Activated naive CD4-positive, alpha-beta T cell treated with anti-CD3 and anti-CD28 coated beads for 36 hours (primary cell): Measurements from ENCODE around the gene GCC2. TPM values are rescaled to one million over a fixed set of nuclear protein-coding genes. Genes with fewer than 3 reads are reported as not detected.
A peak's percentile ranks its signal among the peaks of the same experiment; 100 is the strongest.
"Not testable (repeated sequence)": the region's sequence is repeated elsewhere in the genome, so short reads cannot be mapped to it uniquely, and the experiment has no call there.

Experiments
- CTCF ChIA-PET: fragments of 350-600 bp; sonication (Branson Sonifier 250); formaldehyde crosslinking; loops from one replicate; lab custom pipeline; 2021; ENCODE audit warnings: antibody characterized with exemption; lab: Charles Lee
- DNase-seq: peaks from one replicate; pipeline ENCODE4 v3.0.0-alpha.2; 2020
- H3K27ac Mint-ChIP-seq: one replicate; pipeline ENCODE4 v1.8.0; 2021; ENCODE audit warnings: mild to moderate bottlenecking, mixed read lengths
- H3K27me3 Mint-ChIP-seq: one replicate; pipeline ENCODE4 v1.8.0; 2021; ENCODE audit warnings: low read depth, mixed read lengths
- H3K36me3 Mint-ChIP-seq: one replicate; pipeline ENCODE4 v1.8.0; 2021; ENCODE audit warnings: low read depth, mixed read lengths
- H3K4me1 Mint-ChIP-seq: one replicate; pipeline ENCODE4 v1.8.0; 2021; ENCODE audit warnings: low read depth, mixed read lengths
- H3K4me3 Mint-ChIP-seq: one replicate; pipeline ENCODE4 v1.8.0; 2021; ENCODE audit warnings: mild to moderate bottlenecking, moderate library complexity, mixed read lengths
- H3K9me3 Mint-ChIP-seq: one replicate; pipeline ENCODE4 v1.8.0; 2021; ENCODE audit warnings: mixed read lengths
- intact Hi-C: fragments of 100-400 bp; cut with micrococcal nuclease; formaldehyde crosslinking; loops from one replicate; pipeline ENCODE4 v1.15.1; 2023
- total RNA-seq, 2 experiments: library from RNA; stranded (reverse); gene quantifications; one replicate each; pipeline ENCODE4 v1.2.3, GENCODE V29; 2021

GCC2 gene
- total RNA-seq, 2 experiments from 2014 or later = 33.5 to 39.4 TPM

GRCh38 chr2:108490506-108491122, 41.6 kb downstream of the GCC2 start:
- CTCF ChIA-PET = no interaction called here
- H3K4me3 Mint-ChIP-seq = no peak overlapping the region
- no peaks in the 10 kb centered on the region for H3K27me3 Mint-ChIP-seq
- H3K36me3 Mint-ChIP-seq = peaks cover 23% of the 10 kb centered on the region
- intact Hi-C loops = loop anchor here (5.0 kb wide), 1 partner anchor 92 kb away; no protein-coding TSS in a partner anchor
- H3K9me3 Mint-ChIP-seq = no peaks in the 10 kb centered on the region
- H3K4me1 Mint-ChIP-seq = peaks cover 18% of the 10 kb centered on the region
- H3K27ac Mint-ChIP-seq = no peak overlapping the region
- DNase-seq = no peak

- no peak for DNase-seq
- Mint-ChIP-seq H3K4me1 (peaks cover 18% of the 10 kb centered on the region), H3K9me3 (no peaks in the 10 kb centered on the region), H3K36me3 (peaks cover 23% of the 10 kb centered on the region), H3K4me3 (no peak overlapping the region), H3K27me3 (no peaks in the 10 kb centered on the region), H3K27ac (peak overlapping the region; percentile 56)
- CTCF ChIA-PET = no interaction called here
- intact Hi-C loops = loop anchor here (2.0 to 5.0 kb wide), 2 partner anchors 43 to 90 kb away; partner anchors contain the start of gene LIMS1
Measured at GRCh38 chr2:108491848-108492247, 42.8 kb downstream of the GCC2 start.

GRCh38 chr2:108492364-108492763, 43.4 kb downstream of the GCC2 start:
- Mint-ChIP-seq H3K4me3 (no peak overlapping the region), H3K27me3 (no peaks in the 10 kb centered on the region)
- intact Hi-C loops = loop anchor here (2.0 to 5.0 kb wide), 2 partner anchors 42 to 90 kb away; partner anchors contain the start of gene LIMS1

GRCh38 chr2:108496167-108496566, 47.2 kb downstream of the GCC2 start:
- peaks cover 20% of the 10 kb centered on the region for H3K36me3 Mint-ChIP-seq
- H3K27me3 Mint-ChIP-seq, DNase-seq, H3K4me3 Mint-ChIP-seq, H3K27ac Mint-ChIP-seq, intact Hi-C loops, CTCF ChIA-PET, H3K9me3 Mint-ChIP-seq: not testable (repeated sequence)
- peaks cover 14% of the 10 kb centered on the region for H3K4me1 Mint-ChIP-seq

More at GRCh38 chr2:108492364-108492763, 43.4 kb downstream of the GCC2 start:
- peaks cover 24% of the 10 kb centered on the region for H3K36me3 Mint-ChIP-seq
- H3K4me1 Mint-ChIP-seq = peaks cover 18% of the 10 kb centered on the region
- H3K27ac Mint-ChIP-seq = peak overlapping the region; percentile 11
- CTCF ChIA-PET = no interaction called here
- H3K9me3 Mint-ChIP-seq = no peaks in the 10 kb centered on the region
- no peak for DNase-seq

- H3K4me3 Mint-ChIP-seq, CTCF ChIA-PET, H3K9me3 Mint-ChIP-seq, H3K27me3 Mint-ChIP-seq, DNase-seq, H3K4me1 Mint-ChIP-seq, H3K27ac Mint-ChIP-seq, intact Hi-C loops: not testable (repeated sequence)
- H3K36me3 Mint-ChIP-seq = peaks cover 14% of the 10 kb centered on the region
Measured at GRCh38 chr2:108507620-108508019, 58.6 kb downstream of the GCC2 start.

- H3K27ac Mint-ChIP-seq, H3K9me3 Mint-ChIP-seq, H3K4me3 Mint-ChIP-seq, intact Hi-C loops, H3K4me1 Mint-ChIP-seq, DNase-seq, CTCF ChIA-PET, H3K27me3 Mint-ChIP-seq, H3K36me3 Mint-ChIP-seq: not testable (repeated sequence)
Measured at GRCh38 chr2:108512431-108512830, 63.4 kb downstream of the GCC2 start.

GRCh38 chr2:108514478-108514877, 65.5 kb downstream of the GCC2 start:
- H3K4me1 Mint-ChIP-seq, H3K27me3 Mint-ChIP-seq, CTCF ChIA-PET, H3K36me3 Mint-ChIP-seq, H3K27ac Mint-ChIP-seq, DNase-seq, intact Hi-C loops, H3K4me3 Mint-ChIP-seq: not testable (repeated sequence)
- H3K9me3 Mint-ChIP-seq = peaks cover 12% of the 10 kb centered on the region

GRCh38 chr2:108524688-108525087, 75.7 kb downstream of the GCC2 start:
- H3K4me3 Mint-ChIP-seq, H3K9me3 Mint-ChIP-seq, H3K27me3 Mint-ChIP-seq, H3K27ac Mint-ChIP-seq, H3K4me1 Mint-ChIP-seq, H3K36me3 Mint-ChIP-seq, CTCF ChIA-PET, intact Hi-C loops, DNase-seq: not testable (repeated sequence)

- H3K4me1 Mint-ChIP-seq, intact Hi-C loops, H3K4me3 Mint-ChIP-seq, H3K9me3 Mint-ChIP-seq, CTCF ChIA-PET, H3K27me3 Mint-ChIP-seq, H3K27ac Mint-ChIP-seq, H3K36me3 Mint-ChIP-seq, DNase-seq: not testable (repeated sequence)
Measured at GRCh38 chr2:108525258-108525657, 76.3 kb downstream of the GCC2 start.

GRCh38 chr2:108531674-108532055, 82.7 kb downstream of the GCC2 start:
- peaks cover 24% of the 10 kb centered on the region for H3K4me1 Mint-ChIP-seq
- H3K27me3 Mint-ChIP-seq = no peaks in the 10 kb centered on the region
- H3K4me3 Mint-ChIP-seq = no peak overlapping the region
- H3K9me3 Mint-ChIP-seq = no peaks in the 10 kb centered on the region
- CTCF ChIA-PET = interaction anchor here (0.6 kb wide), 1 partner anchor 59 kb away, joined by 3 read pairs; no protein-coding TSS in a partner anchor
- no peak for DNase-seq
- intact Hi-C loops = loop anchor here (5.0 to 10.0 kb wide), 2 partner anchors 453 to 501 kb away; partner anchors contain the start of gene EDAR
- H3K36me3 Mint-ChIP-seq = no peaks in the 10 kb centered on the region
- H3K27ac Mint-ChIP-seq = no peak overlapping the region

GRCh38 chr2:108533832-108534583, 85.0 kb downstream of the GCC2 start, which contains the start of gene LIMS1:
TSS of gene LIMS1 (plus strand) at chr2:108534470. CDS start at chr2:108534563, 93 bp downstream.
- intact Hi-C loops = loop anchor here (1.0 to 10.0 kb wide), 8 partner anchors 41 to 498 kb away; partner anchors contain the start of genes EDAR, GCC2 and RANBP2
- Mint-ChIP-seq H3K27me3 (no peaks in the 10 kb centered on the region), H3K4me1 (peaks cover 31% of the 10 kb centered on the region), H3K27ac (peak within 1 kb of the TSS; percentile 82), H3K9me3 (no peaks in the 10 kb centered on the region), H3K36me3 (no peaks in the 10 kb centered on the region), H3K4me3 (peak within 1 kb of the TSS; percentile 96)
- peak; percentile 89 for DNase-seq
- CTCF ChIA-PET = interaction anchor here (0.6 to 1.2 kb wide), 6 partner anchors 50 to 472 kb away, joined by 3 to 7 read pairs (median 3); no protein-coding TSS in a partner anchor

GRCh38 chr2:108534584-108535356, 85.8 kb downstream of the GCC2 start:
- H3K27me3 Mint-ChIP-seq = no peaks in the 10 kb centered on the region
- intact Hi-C loops = loop anchor here (1.0 to 10.0 kb wide), 9 partner anchors 42 to 498 kb away; partner anchors contain the start of genes EDAR, GCC2 and RANBP2
- CTCF ChIA-PET = interaction anchor here (0.6 to 0.9 kb wide), 3 partner anchors 36 to 471 kb away, joined by 3 read pairs; no protein-coding TSS in a partner anchor
- peaks cover 31% of the 10 kb centered on the region for H3K4me1 Mint-ChIP-seq
- peak; percentile 37 for DNase-seq
- peak overlapping the region; percentile 96 for H3K4me3 Mint-ChIP-seq
- no peaks in the 10 kb centered on the region for H3K9me3 Mint-ChIP-seq
- H3K27ac Mint-ChIP-seq = peak overlapping the region; percentile 81
- no peaks in the 10 kb centered on the region for H3K36me3 Mint-ChIP-seq
